Measurements from ENCODE around the gene CDC45. TPM values are rescaled to one million over a fixed set of nuclear protein-coding genes. Genes with fewer than 3 reads are reported as not detected.
A peak's percentile ranks its signal among the peaks of the same experiment; 100 is the strongest.

The CDC45 gene
- polyA plus RNA-seq, 2 donors, result 9.6 to 12.1 TPM

DNA sequence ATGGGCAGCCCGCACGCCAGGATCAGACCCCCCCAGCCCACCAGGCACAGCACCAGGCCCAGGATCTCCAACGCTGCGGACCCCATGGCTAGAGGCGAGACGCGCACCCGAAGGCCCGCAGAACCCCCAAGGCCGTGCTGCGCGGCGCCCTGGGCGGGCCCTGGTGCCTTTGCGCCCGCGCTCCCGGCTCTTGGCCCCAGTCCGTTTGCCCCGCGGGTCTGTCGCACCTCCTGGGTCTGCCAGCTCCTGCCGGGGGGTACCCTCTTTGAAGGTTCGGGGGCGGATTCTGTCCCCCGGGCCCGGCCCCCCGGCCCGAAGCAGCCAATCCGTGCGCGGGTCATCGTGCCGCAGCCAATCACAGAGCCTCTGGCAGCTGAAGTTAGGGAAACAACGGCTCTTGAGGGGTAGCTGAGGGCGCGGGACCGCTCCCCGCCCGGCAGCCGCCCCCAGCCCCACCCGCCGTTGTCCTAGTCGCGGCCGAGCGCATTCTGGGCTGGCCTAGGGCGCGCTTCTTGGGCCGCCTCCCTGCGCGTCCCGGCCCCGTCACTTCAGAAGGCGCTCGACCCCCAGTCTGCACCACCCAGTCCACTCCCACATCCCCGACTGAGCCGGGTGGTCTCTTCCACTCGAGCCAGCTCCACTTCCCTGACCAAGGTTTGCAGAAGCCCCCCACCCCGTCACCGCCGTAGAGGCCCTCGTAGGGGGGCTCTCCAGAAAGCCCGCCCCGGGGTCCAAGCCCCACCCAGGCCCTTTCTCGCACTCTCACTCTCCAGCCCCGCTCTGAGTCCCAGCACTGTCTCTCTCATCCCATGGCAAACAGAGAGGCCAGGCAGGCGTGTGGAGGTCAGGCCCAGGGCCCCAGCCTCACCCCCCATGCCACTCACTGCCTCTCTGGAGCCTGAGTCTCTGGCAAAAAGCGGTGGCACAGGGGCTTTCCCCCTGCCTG is 44.7 kb downstream of the CDC45 start, which contains the start of gene CLDN5:
Gene CLDN5, minus strand, starts transcription at position 241 of the 946 bp plus-strand sequence. Its CDS starts 155 bp downstream, at position 86.
- 5 to 7% methylated on average over 56 to 69 of the region's 69 CpGs for WGBS, 2 donors
- Histone ChIP-seq H3K4me1 (ENCODE audit: control insufficient read depth in 2 of 2, insufficient read depth in 2 of 2, low read length in 1 of 2) (peaks cover 6 to 15% of the 10 kb centered on the region in 2 donors), H3K27me3 (ENCODE audit: control insufficient read depth in 1 of 2, insufficient read depth in 2 of 2, low read length in 2 of 2) (peaks cover 0 to 15% of the 10 kb centered on the region in 2 donors), H3K27ac (ENCODE audit: low read depth in 2 of 2, low read length in 1 of 2) (peak within 1 kb of the TSS; percentile 29 to 52), H3K4me3 (ENCODE audit: low read depth in 1 of 2, low read length in 2 of 2) (peak within 1 kb of the TSS; percentile 34 to 52), H3K9me3 (ENCODE audit: control insufficient read depth in 2 of 2, insufficient read depth in 1 of 2, low read depth in 1 of 2, low read length in 1 of 2) (no peaks in the 10 kb centered on the region), H3K36me3 (ENCODE audit: control insufficient read depth in 2 of 2, insufficient read depth in 2 of 2, low read length in 1 of 2) (no peaks in the 10 kb centered on the region)

DNA sequence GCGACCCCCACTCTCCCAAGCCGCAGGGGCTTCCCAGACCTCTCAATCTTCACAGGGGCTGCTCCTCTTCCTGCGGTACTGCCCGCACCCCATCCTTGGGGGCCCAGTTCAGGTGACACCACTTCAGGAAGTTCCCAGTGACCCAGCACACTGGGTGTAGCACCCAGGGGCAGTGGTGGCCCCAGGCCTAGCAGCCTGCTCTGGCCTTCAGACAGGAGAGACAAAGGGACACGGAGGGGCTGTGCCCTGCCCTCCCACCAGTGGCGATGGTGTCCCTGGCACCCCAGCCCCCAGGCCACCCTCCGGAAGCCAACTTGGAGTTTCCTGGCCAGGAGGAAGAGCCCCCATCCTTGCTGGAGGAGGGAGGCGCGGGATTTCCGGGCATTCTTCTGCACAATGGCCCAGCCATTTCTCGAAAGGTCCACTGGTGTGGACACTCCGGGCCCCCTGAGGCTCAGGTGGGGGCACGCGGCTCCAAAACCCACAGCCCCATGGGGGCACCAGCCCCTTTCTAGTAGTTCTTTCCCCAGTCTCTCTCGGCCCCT is 45.5 kb downstream of the CDC45 start:
- peaks cover 0 to 15% of the 10 kb centered on the region in 2 donors for H3K27me3 ChIP-seq (ENCODE audit: control insufficient read depth in 1 of 2, insufficient read depth in 2 of 2, low read length in 2 of 2)
- H3K4me3 ChIP-seq (ENCODE audit: low read depth in 1 of 2, low read length in 2 of 2), result no peak overlapping the region
- 73 to 74% methylated on average over 15 of the region's 15 CpGs for WGBS, 2 donors
- H3K9me3 ChIP-seq (ENCODE audit: control insufficient read depth in 2 of 2, insufficient read depth in 1 of 2, low read depth in 1 of 2, low read length in 1 of 2), result no peaks in the 10 kb centered on the region
- H3K36me3 ChIP-seq (ENCODE audit: control insufficient read depth in 2 of 2, insufficient read depth in 2 of 2, low read length in 1 of 2), result no peaks in the 10 kb centered on the region
- peaks cover 6 to 15% of the 10 kb centered on the region in 2 donors for H3K4me1 ChIP-seq (ENCODE audit: control insufficient read depth in 2 of 2, insufficient read depth in 2 of 2, low read length in 1 of 2)
- H3K27ac ChIP-seq (ENCODE audit: low read depth in 2 of 2, low read length in 1 of 2), result peak overlapping the region; percentile 19 to 52

DNA sequence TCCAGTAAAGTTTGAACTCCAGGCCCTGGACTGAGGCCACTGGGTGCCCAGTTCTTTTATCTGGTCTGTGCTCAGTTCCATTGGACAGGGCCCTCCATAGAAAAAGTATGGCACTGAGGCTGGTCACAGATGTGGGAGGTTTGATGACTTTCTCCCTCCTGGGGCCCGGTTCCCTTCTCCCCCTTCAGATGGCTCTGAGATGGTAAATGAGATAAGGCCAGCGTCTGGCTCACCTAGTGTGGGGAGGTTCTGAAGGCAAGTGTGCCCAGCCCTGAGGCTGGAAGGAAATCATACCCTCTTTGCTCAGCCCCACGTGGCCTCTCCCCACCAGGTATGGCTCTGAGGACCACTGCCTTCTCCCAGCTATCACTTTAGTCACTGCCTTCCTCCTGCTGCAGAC is 45.9 kb downstream of the CDC45 start:
- H3K9me3 ChIP-seq (ENCODE audit: control insufficient read depth in 2 of 2, insufficient read depth in 1 of 2, low read depth in 1 of 2, low read length in 1 of 2), result no peaks in the 10 kb centered on the region
- H3K4me1 ChIP-seq (ENCODE audit: control insufficient read depth in 2 of 2, insufficient read depth in 2 of 2, low read length in 1 of 2), result peaks cover 6 to 15% of the 10 kb centered on the region in 2 donors
- H3K36me3 ChIP-seq (ENCODE audit: control insufficient read depth in 2 of 2, insufficient read depth in 2 of 2, low read length in 1 of 2), result no peaks in the 10 kb centered on the region
- peaks cover 0 to 15% of the 10 kb centered on the region in 2 donors for H3K27me3 ChIP-seq (ENCODE audit: control insufficient read depth in 1 of 2, insufficient read depth in 2 of 2, low read length in 2 of 2)
- H3K27ac ChIP-seq (ENCODE audit: low read depth in 2 of 2, low read length in 1 of 2), result no peak overlapping the region
- no peak overlapping the region for H3K4me3 ChIP-seq (ENCODE audit: low read depth in 1 of 2, low read length in 2 of 2)
- WGBS, 2 donors, result 58 to 73% methylated on average over 3 of the region's 3 CpGs

DNA sequence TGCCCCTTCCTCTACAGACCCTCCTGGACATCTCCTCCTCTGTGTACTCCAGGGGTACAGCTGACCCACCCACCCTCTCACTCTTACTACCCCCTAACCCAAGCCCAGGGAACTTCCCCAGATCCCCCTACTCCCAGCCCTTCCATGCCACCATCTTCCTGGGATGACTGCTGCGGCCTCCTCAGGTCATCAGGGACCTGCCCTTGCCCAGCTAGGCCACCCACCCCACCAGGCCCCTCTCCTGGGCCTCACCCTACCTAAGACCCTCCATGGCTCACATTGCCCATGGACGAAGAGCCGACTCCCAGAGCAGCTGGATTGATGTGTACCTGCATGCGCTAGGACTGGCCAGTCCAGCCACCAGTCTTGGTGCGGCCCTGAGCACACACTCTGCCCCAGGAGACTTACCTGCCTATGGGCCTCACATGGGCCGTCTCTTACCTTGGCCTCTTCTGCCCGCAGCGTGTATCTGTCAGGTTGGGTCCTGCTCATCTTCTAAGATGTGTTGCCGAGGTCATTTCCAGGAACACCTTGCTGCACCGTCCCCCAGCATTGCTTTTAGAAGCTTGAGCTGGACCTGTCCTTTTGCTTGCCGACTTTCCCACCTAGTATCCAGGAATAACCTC is 46.5 kb downstream of the CDC45 start:
- no peak overlapping the region for H3K27ac ChIP-seq (ENCODE audit: low read depth in 2 of 2, low read length in 1 of 2)
- H3K27me3 ChIP-seq (ENCODE audit: control insufficient read depth in 1 of 2, insufficient read depth in 2 of 2, low read length in 2 of 2), result peaks cover 0 to 15% of the 10 kb centered on the region in 2 donors
- peaks cover 6 to 15% of the 10 kb centered on the region in 2 donors for H3K4me1 ChIP-seq (ENCODE audit: control insufficient read depth in 2 of 2, insufficient read depth in 2 of 2, low read length in 1 of 2)
- no peak overlapping the region for H3K4me3 ChIP-seq (ENCODE audit: low read depth in 1 of 2, low read length in 2 of 2)
- no peaks in the 10 kb centered on the region for H3K9me3 ChIP-seq (ENCODE audit: control insufficient read depth in 2 of 2, insufficient read depth in 1 of 2, low read depth in 1 of 2, low read length in 1 of 2)
- WGBS, 2 donors, result 95 to 96% methylated on average over 11 of the region's 11 CpGs
- H3K36me3 ChIP-seq (ENCODE audit: control insufficient read depth in 2 of 2, insufficient read depth in 2 of 2, low read length in 1 of 2), result no peaks in the 10 kb centered on the region

DNA sequence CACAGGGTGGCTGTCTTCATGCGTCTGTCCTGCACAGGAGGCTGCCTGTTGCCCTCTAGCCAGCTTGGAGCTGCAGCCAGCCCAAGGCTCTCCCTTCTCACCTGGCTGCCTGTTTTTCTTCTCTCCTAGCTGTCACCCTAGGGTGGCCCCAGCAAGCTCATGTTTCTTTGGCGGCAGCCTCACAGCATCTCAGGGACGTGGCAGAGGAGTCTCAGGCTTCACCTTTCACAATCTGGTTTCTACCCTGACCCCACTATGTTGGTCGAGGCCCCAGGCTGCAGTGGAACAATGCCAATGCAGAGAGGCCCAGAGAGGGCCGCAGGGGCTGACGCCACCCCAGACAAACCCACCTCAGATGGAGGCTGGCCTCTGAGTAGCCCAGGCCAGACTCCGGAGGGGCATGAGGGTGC is 47.0 kb downstream of the CDC45 start:
- 85 to 86% methylated on average over 7 of the region's 7 CpGs for WGBS, 2 donors
- no peak overlapping the region for H3K27ac ChIP-seq (ENCODE audit: low read depth in 2 of 2, low read length in 1 of 2)
- no peaks in the 10 kb centered on the region for H3K36me3 ChIP-seq (ENCODE audit: control insufficient read depth in 2 of 2, insufficient read depth in 2 of 2, low read length in 1 of 2)
- peaks cover 6 to 15% of the 10 kb centered on the region in 2 donors for H3K4me1 ChIP-seq (ENCODE audit: control insufficient read depth in 2 of 2, insufficient read depth in 2 of 2, low read length in 1 of 2)
- peaks cover 0 to 15% of the 10 kb centered on the region in 2 donors for H3K27me3 ChIP-seq (ENCODE audit: control insufficient read depth in 1 of 2, insufficient read depth in 2 of 2, low read length in 2 of 2)
- no peak overlapping the region for H3K4me3 ChIP-seq (ENCODE audit: low read depth in 1 of 2, low read length in 2 of 2)
- H3K9me3 ChIP-seq (ENCODE audit: control insufficient read depth in 2 of 2, insufficient read depth in 1 of 2, low read depth in 1 of 2, low read length in 1 of 2), result no peaks in the 10 kb centered on the region

DNA sequence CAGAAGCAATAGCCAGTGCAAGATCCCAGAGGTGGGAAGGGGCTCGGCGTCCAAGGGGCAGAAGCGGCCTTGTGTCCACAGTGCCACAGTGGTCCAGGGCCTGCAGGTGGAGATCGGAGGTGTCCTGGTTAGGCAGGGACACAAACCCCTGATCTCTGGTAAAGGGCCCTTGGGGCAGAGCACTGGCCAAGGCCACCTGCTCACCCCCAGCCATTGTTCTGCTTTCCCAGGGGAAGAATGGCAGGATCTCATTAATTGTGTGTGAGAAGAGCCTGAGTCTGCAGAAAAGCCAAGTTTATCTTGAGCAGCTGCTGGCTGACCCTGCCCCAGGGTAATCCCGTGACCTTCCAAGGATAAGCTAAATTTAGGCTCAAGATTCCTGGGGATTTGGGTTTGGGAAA is 47.6 kb downstream of the CDC45 start:
- Histone ChIP-seq H3K36me3 (ENCODE audit: control insufficient read depth in 2 of 2, insufficient read depth in 2 of 2, low read length in 1 of 2) (no peaks in the 10 kb centered on the region), H3K27ac (ENCODE audit: low read depth in 2 of 2, low read length in 1 of 2) (no peak overlapping the region), H3K27me3 (ENCODE audit: control insufficient read depth in 1 of 2, insufficient read depth in 2 of 2, low read length in 2 of 2) (peaks cover 0 to 15% of the 10 kb centered on the region in 2 donors), H3K4me1 (ENCODE audit: control insufficient read depth in 2 of 2, insufficient read depth in 2 of 2, low read length in 1 of 2) (peaks cover 6 to 15% of the 10 kb centered on the region in 2 donors), H3K4me3 (ENCODE audit: low read depth in 1 of 2, low read length in 2 of 2) (no peak overlapping the region), H3K9me3 (ENCODE audit: control insufficient read depth in 2 of 2, insufficient read depth in 1 of 2, low read depth in 1 of 2, low read length in 1 of 2) (no peaks in the 10 kb centered on the region)
- 85% methylated on average over 5 of the region's 5 CpGs for WGBS, 2 donors

DNA sequence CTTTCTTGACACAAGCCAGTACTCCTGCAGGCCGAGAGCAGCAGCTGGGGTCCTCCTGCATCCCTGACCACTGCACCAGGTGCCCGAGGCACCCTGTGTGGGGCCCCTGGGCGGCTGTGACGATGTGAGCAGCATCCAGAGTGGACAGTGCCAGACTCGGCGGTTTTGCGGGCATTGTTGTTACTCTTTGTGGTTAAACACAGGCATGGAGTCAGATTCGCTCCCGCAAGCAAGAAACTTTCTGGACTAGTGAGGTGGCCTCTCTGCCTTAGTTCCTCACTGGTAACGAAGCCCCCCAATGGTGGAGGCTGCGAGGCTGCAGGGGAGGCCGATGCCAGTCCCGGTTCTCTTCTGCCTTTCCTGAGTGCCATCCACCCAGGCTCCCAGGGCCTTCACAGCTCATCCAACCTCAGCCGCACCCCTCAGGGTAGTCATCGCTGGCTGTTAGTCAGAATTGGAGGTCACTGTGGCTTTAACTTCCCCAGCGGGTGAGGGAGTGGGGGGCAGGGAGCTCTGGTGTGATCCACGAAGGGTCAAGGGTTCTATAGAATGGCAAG is 48.2 kb downstream of the CDC45 start:
- Histone ChIP-seq H3K4me1 (ENCODE audit: control insufficient read depth in 2 of 2, insufficient read depth in 2 of 2, low read length in 1 of 2) (peaks cover 6 to 13% of the 10 kb centered on the region in 2 donors), H3K36me3 (ENCODE audit: control insufficient read depth in 2 of 2, insufficient read depth in 2 of 2, low read length in 1 of 2) (no peaks in the 10 kb centered on the region), H3K4me3 (ENCODE audit: low read depth in 1 of 2, low read length in 2 of 2) (no peak overlapping the region), H3K9me3 (ENCODE audit: control insufficient read depth in 2 of 2, insufficient read depth in 1 of 2, low read depth in 1 of 2, low read length in 1 of 2) (no peaks in the 10 kb centered on the region), H3K27me3 (ENCODE audit: control insufficient read depth in 1 of 2, insufficient read depth in 2 of 2, low read length in 2 of 2) (peaks cover 0 to 13% of the 10 kb centered on the region in 2 donors), H3K27ac (ENCODE audit: low read depth in 2 of 2, low read length in 1 of 2) (no peak overlapping the region)
- 77 to 82% methylated on average over 17 of the region's 17 CpGs for WGBS, 2 donors

DNA sequence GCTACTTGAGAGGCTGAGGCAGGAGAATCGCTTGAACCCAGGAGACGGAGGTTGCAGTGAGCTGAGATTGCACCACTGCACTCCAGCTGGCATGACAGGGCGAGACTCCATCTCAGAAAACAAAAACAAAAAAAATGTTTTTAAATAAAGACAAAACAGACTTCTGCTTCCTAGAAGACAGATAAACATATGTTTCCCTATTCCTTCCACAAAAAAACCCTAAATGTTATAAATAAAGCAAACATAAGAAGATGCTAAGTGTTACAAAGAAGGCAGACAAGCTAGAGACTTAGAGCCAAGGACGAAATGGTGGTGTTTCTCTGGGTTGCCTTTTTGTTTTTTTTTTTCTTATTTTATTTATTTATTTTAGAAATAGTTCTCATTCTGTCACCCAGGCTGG is 50.1 kb downstream of the CDC45 start:
- 80 to 86% methylated on average over 4 of the region's 4 CpGs for WGBS, 2 donors
- no peaks in the 10 kb centered on the region for H3K9me3 ChIP-seq (ENCODE audit: control insufficient read depth in 2 of 2, insufficient read depth in 1 of 2, low read depth in 1 of 2, low read length in 1 of 2)
- no peak overlapping the region for H3K4me3 ChIP-seq (ENCODE audit: low read depth in 1 of 2, low read length in 2 of 2)
- no peaks in the 10 kb centered on the region for H3K4me1 ChIP-seq (ENCODE audit: control insufficient read depth in 2 of 2, insufficient read depth in 2 of 2, low read length in 1 of 2)
- no peaks in the 10 kb centered on the region for H3K27me3 ChIP-seq (ENCODE audit: control insufficient read depth in 1 of 2, insufficient read depth in 2 of 2, low read length in 2 of 2)
- no peak overlapping the region for H3K27ac ChIP-seq (ENCODE audit: low read depth in 2 of 2, low read length in 1 of 2)
- H3K36me3 ChIP-seq (ENCODE audit: control insufficient read depth in 2 of 2, insufficient read depth in 2 of 2, low read length in 1 of 2), result no peaks in the 10 kb centered on the region

DNA sequence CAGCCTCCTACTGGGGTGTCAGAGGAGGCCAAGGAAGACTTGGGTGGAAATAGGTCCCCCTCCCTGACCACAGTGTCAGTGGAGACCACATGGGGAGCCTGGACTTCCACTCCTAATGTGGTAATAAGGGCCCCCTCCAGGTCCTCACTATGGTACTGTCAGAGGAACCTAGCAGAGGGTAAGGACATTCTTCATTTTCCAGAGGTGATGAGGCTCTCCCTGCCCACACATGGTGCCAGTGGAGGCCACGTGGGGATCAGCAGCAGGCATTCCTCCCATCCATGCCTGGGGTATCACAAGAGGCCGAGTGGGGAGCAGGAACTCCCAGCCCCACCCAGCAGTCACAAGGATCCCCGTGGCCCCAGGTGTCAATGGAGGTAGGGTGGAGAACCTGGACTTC is 51.0 kb downstream of the CDC45 start:
- no peaks in the 10 kb centered on the region for H3K27me3 ChIP-seq (ENCODE audit: control insufficient read depth in 1 of 2, insufficient read depth in 2 of 2, low read length in 2 of 2)
- WGBS, 2 donors, result 39 to 52% methylated on average over 3 of the region's 3 CpGs

More for the DNA sequence above, 51.0 kb downstream of the CDC45 start:
- Histone ChIP-seq H3K4me3 (ENCODE audit: low read depth in 1 of 2, low read length in 2 of 2) (no peak overlapping the region), H3K9me3 (ENCODE audit: control insufficient read depth in 2 of 2, insufficient read depth in 1 of 2, low read depth in 1 of 2, low read length in 1 of 2) (no peaks in the 10 kb centered on the region), H3K27ac (ENCODE audit: low read depth in 2 of 2, low read length in 1 of 2) (no peak overlapping the region), H3K4me1 (ENCODE audit: control insufficient read depth in 2 of 2, insufficient read depth in 2 of 2, low read length in 1 of 2) (no peaks in the 10 kb centered on the region), H3K36me3 (ENCODE audit: control insufficient read depth in 2 of 2, insufficient read depth in 2 of 2, low read length in 1 of 2) (no peaks in the 10 kb centered on the region)

Data from esophagus (tissue), 2 donors.